ENCODE results near the gene GATA2. TPM values are rescaled to one million over a fixed set of nuclear protein-coding genes. Genes with fewer than 3 reads are reported as not detected.

The GATA2 gene
- total and polyA plus RNA-seq, 2 of the 13 experiments (the other 11 are each of a cell fraction or from before 2014, with no cell fraction given), result 3.5 to 6.2 TPM

- TF ChIP-seq ATF7-NPFF (CRISPR knock-in tag; IDR thresholded peaks at IDR 0.05; ENCODE audit: low read depth), result peak; percentile 5; the same call in 1 of the 2 replicates
- TF ChIP-seq EHMT2 (IDR thresholded peaks at IDR 0.05; ENCODE audit: borderline replicate concordance, low read depth, low read length), result no peak
- TF ChIP-seq MTF2 (CRISPR knock-in tag; IDR thresholded peaks at IDR 0.05; ENCODE audit: borderline replicate concordance), result no peak
- TF ChIP-seq ZNF597 (CRISPR knock-in tag; IDR thresholded peaks at IDR 0.05), result no peak
- TF ChIP-seq, protein P1, sequence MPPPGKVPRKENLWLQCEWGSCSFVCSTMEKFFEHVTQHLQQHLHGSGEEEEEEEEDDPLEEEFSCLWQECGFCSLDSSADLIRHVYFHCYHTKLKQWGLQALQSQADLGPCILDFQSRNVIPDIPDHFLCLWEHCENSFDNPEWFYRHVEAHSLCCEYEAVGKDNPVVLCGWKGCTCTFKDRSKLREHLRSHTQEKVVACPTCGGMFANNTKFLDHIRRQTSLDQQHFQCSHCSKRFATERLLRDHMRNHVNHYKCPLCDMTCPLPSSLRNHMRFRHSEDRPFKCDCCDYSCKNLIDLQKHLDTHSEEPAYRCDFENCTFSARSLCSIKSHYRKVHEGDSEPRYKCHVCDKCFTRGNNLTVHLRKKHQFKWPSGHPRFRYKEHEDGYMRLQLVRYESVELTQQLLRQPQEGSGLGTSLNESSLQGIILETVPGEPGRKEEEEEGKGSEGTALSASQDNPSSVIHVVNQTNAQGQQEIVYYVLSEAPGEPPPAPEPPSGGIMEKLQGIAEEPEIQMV (CRISPR knock-in tag; IDR thresholded peaks at IDR 0.05; ENCODE audit: low read depth), result no peak
- no peak for TF ChIP-seq ZFX (CRISPR knock-in tag; IDR thresholded peaks at IDR 0.05; ENCODE audit: low read depth)
- no peak for TF ChIP-seq DR1 (CRISPR knock-in tag; IDR thresholded peaks at IDR 0.05)
- TF ChIP-seq ZBTB7A (CRISPR knock-in tag; IDR thresholded peaks at IDR 0.05), result 0 out of 2 replicates have a peak, but pooled peaks have one; percentile 7
- TF ChIP-seq, protein P2, sequence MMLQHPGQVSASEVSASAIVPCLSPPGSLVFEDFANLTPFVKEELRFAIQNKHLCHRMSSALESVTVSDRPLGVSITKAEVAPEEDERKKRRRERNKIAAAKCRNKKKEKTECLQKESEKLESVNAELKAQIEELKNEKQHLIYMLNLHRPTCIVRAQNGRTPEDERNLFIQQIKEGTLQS (CRISPR knock-in tag; IDR thresholded peaks at IDR 0.05), result no peak
- TF ChIP-seq NONO (IDR thresholded peaks at IDR 0.05), result no peak
- TF ChIP-seq NONO (CRISPR knock-in tag; conservative IDR thresholded peaks at IDR 0.05), result peak; percentile 53; the same call in 1 of the 2 replicates
- TF ChIP-seq THAP7 (CRISPR knock-in tag; IDR thresholded peaks at IDR 0.05), result no peak
- TF ChIP-seq ZFY (CRISPR knock-in tag; IDR thresholded peaks at IDR 0.05), result peak; percentile 6; the same call in 1 of the 2 replicates
- 0 out of 4 replicates have a peak, but pooled peaks of 1 of the 2 experiments have one; percentile 23 for TF ChIP-seq ATF4 (CRISPR knock-in tag; IDR thresholded peaks at IDR 0.05)
- TF ChIP-seq IKZF1 (IDR thresholded peaks at IDR 0.05), result no peak
- no peak for TF ChIP-seq ZFP36L2 (CRISPR knock-in tag; IDR thresholded peaks at IDR 0.05)
- 0 out of 2 replicates have a peak, but pooled peaks have one; percentile 14 for TF ChIP-seq HIVEP1 (CRISPR knock-in tag; IDR thresholded peaks at IDR 0.05)
- TF ChIP-seq, protein P3, sequence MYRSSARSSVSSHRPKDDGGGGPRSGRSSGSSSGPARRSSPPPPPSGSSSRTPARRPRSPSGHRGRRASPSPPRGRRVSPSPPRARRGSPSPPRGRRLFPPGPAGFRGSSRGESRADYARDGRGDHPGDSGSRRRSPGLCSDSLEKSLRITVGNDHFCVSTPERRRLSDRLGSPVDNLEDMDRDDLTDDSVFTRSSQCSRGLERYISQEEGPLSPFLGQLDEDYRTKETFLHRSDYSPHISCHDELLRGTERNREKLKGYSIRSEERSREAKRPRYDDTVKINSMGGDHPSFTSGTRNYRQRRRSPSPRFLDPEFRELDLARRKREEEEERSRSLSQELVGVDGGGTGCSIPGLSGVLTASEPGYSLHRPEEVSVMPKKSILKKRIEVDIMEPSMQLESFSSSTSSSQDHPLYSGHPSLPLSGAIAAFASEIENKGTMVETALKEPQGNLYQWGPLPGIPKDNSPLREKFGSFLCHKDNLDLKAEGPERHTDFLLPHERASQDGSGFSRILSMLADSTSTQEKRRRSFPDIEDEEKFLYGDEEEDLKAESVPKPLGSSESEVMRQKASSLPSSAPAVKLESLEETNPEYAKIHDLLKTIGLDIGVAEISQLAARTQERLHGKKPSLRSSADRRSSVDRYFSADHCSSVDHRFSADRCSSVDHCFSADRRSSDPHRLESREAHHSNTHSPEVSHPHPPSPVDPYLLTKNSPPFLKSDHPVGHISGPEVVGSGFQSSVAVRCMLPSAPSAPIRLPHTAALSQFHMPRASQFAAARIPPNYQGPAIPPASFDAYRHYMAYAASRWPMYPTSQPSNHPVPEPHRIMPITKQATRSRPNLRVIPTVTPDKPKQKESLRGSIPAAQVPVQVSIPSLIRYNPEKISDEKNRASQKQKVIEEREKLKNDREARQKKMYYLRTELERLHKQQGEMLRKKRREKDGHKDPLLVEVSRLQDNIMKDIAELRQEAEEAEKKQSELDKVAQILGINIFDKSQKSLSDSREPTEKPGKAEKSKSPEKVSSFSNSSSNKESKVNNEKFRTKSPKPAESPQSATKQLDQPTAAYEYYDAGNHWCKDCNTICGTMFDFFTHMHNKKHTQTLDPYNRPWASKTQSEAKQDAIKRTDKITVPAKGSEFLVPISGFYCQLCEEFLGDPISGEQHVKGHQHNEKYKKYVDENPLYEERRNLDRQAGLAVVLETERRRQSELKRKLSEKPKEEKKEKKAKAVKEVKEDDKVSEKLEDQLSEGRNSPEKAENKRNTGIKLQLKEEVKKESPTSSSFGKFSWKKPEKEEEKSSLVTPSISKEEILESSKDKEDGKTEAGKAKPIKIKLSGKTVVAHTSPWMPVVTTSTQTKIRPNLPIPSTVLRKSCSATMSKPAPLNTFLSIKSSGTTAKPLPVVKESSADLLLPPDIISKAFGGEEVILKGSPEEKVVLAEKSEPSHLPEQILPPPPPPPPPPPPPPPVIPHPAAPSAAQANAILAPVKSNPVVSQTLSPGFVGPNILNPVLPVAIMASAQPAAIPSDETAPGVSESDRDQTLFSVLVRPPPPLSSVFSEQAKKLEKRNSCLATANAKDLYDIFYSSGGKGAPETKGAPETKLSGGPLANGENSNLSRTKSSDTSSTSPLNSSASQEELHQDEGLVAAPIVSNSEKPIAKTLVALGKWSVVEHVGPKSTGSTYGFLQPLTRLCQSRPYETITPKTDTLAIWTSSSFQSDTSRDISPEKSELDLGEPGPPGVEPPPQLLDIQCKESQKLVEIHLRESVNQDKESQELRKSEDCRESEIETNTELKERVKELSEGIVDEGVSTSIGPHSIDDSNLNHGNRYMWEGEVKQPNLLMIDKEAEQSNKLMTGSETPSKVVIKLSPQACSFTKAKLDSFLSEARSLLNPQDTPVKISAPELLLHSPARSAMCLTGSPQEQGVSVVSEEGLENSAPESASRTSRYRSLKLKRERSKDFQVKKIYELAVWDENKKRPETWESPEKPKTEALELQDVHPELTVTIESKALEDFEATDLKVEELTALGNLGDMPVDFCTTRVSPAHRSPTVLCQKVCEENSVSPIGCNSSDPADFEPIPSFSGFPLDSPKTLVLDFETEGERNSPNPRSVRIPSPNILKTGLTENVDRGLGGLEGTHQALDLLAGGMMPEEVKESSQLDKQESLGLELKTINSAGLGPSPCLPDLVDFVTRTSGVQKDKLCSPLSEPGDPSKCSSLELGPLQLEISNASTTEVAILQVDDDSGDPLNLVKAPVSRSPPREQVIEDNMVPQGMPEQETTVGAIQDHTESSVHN (CRISPR knock-in tag; IDR thresholded peaks at IDR 0.05), result 0 out of 2 replicates have a peak, but pooled peaks have one; percentile 70
These were observed 3.4 kb downstream of the GATA2 start (continued) for GRCh38 chr3:128489674-128489926.
